WTC11 (cell line): ENCODE measurements around the gene LDLRAD4. TPM values are rescaled to one million over a fixed set of nuclear protein-coding genes. Genes with fewer than 3 reads are reported as not detected.

Experiments
- ATAC-seq: fragments of 200-7000 bp; cut with Tn5 transposase; 2 replicates; pipeline ENCODE4 v1.10.0; 2021; ENCODE audit warnings: mild to moderate bottlenecking, moderate library complexity
- CTCF ChIA-PET: fragments of 300-600 bp; sonication (Branson Sonifier 250); formaldehyde crosslinking; loops from one replicate; lab custom pipeline; 2021; ENCODE audit warnings: antibody characterized with exemption; lab: Charles Lee
- POLR2A ChIA-PET: fragments of 350-600 bp; sonication (Branson Sonifier 250); formaldehyde crosslinking; loops from one replicate; lab custom pipeline; 2021; ENCODE audit warnings: antibody characterized with exemption; lab: Charles Lee
- DNase-seq: peaks from one replicate; pipeline ENCODE4 v3.0.0; 2021; ENCODE audit warnings: low spot score
- H3K27ac Mint-ChIP-seq: 2 replicates; pipeline ENCODE4 v1.8.0; 2021; ENCODE audit warnings: mixed read lengths
- H3K27me3 Mint-ChIP-seq: 2 replicates; pipeline ENCODE4 v1.8.0; 2021; ENCODE audit warnings: low read depth, mild to moderate bottlenecking, moderate library complexity, mixed read lengths
- H3K36me3 Mint-ChIP-seq: 2 replicates; pipeline ENCODE4 v1.8.0; 2021; ENCODE audit warnings: mixed read lengths
- H3K4me1 Mint-ChIP-seq: 2 replicates; pipeline ENCODE4 v1.8.0; 2022; ENCODE audit warnings: mixed read lengths
- H3K4me3 Mint-ChIP-seq: 2 replicates; pipeline ENCODE4 v1.8.0; 2021; ENCODE audit warnings: mild to moderate bottlenecking, moderate library complexity, mixed read lengths
- H3K9me3 Mint-ChIP-seq: 2 replicates; pipeline ENCODE4 v1.8.0; 2021; ENCODE audit warnings: mixed read lengths
- EMX1 ChIP-seq: fragments of 250-450 bp; sonication (Bioruptor Pico); IDR thresholded peaks from 2 replicates; pipeline ENCODE4 v1.8.0; 2021; ENCODE audit warnings: mild to moderate bottlenecking
- ETV6 ChIP-seq: sonication (generic); formaldehyde crosslinking; IDR thresholded peaks from 2 replicates; pipeline ENCODE4 v1.8.1; 2022; ENCODE audit warnings: mild to moderate bottlenecking, missing genetic modification reagents
- FOXK1 ChIP-seq: sonication (generic); formaldehyde crosslinking; IDR thresholded peaks from 2 replicates; pipeline ENCODE4 v1.8.0; 2022; ENCODE audit warnings: mild to moderate bottlenecking, moderate library complexity, missing genetic modification reagents
- GRHL2 ChIP-seq: fragments of 250-450 bp; sonication (Bioruptor Pico); IDR thresholded peaks from 2 replicates; pipeline ENCODE4 v1.8.0; 2022; ENCODE audit warnings: mild to moderate bottlenecking, moderate library complexity; ENCODE audit not compliant: insufficient replicate concordance, severe bottlenecking
- IRF1 ChIP-seq: sonication (generic); formaldehyde crosslinking; IDR thresholded peaks from 2 replicates; pipeline ENCODE4 v1.8.0; 2023; ENCODE audit warnings: missing genetic modification reagents
- MXD4 ChIP-seq: fragments of 250-450 bp; sonication (Bioruptor Pico); IDR thresholded peaks from 2 replicates; pipeline ENCODE4 v1.8.0; 2021; ENCODE audit warnings: mild to moderate bottlenecking, moderate library complexity, borderline replicate concordance
- MYBL2 ChIP-seq: sonication (generic); formaldehyde crosslinking; IDR thresholded peaks from 2 replicates; pipeline ENCODE4 v1.8.1; 2023; ENCODE audit warnings: mild to moderate bottlenecking, moderate library complexity, missing genetic modification reagents
- NFYB ChIP-seq: sonication (generic); formaldehyde crosslinking; conservative IDR thresholded peaks from 2 replicates; pipeline ENCODE4 v1.8.0; 2022; ENCODE audit warnings: low read depth, missing genetic modification reagents
- NR2C2 ChIP-seq: sonication (generic); formaldehyde crosslinking; IDR thresholded peaks from 2 replicates; pipeline ENCODE4 v1.8.0; 2022; ENCODE audit warnings: mild to moderate bottlenecking, missing genetic modification reagents
- RORB ChIP-seq: fragments of 250-450 bp; sonication (Bioruptor Pico); IDR thresholded peaks from 2 replicates; pipeline ENCODE4 v1.9.0; 2021; ENCODE audit warnings: mild to moderate bottlenecking
- SMAD3 ChIP-seq: sonication (generic); formaldehyde crosslinking; IDR thresholded peaks from 2 replicates; pipeline ENCODE4 v1.8.0; 2022; ENCODE audit warnings: missing genetic modification reagents, mild to moderate bottlenecking, borderline replicate concordance
- SP1 ChIP-seq: sonication (generic); formaldehyde crosslinking; conservative IDR thresholded peaks from 2 replicates; pipeline ENCODE4 v1.8.1; 2022; ENCODE audit warnings: missing genetic modification reagents
- TEAD1 ChIP-seq: sonication (generic); formaldehyde crosslinking; IDR thresholded peaks from 2 replicates; pipeline ENCODE4 v1.8.0; 2022; ENCODE audit warnings: mild to moderate bottlenecking, missing genetic modification reagents
- ZBTB43 ChIP-seq: sonication (generic); formaldehyde crosslinking; IDR thresholded peaks from 2 replicates; pipeline ENCODE4 v1.8.1; 2023; ENCODE audit warnings: mild to moderate bottlenecking, missing genetic modification reagents
- ZNF121 ChIP-seq: sonication (generic); formaldehyde crosslinking; IDR thresholded peaks from 2 replicates; pipeline ENCODE4 v1.8.0; 2023; ENCODE audit warnings: missing genetic modification reagents
- total RNA-seq: library from RNA; stranded (reverse); gene quantifications from 3 replicates; pipeline ENCODE4 v1.2.3, GENCODE V29; 2021
- TF ChIP-seq, protein P1 (sequence below): sonication (generic); formaldehyde crosslinking; conservative IDR thresholded peaks from 2 replicates; pipeline ENCODE4 v1.8.1; 2023; ENCODE audit warnings: mild to moderate bottlenecking, low read depth, missing genetic modification reagents, moderate library complexity
- TF ChIP-seq, protein P2 (sequence below): fragments of 250-450 bp; sonication (Bioruptor Pico); IDR thresholded peaks from 2 replicates; pipeline ENCODE4 v1.9.0; 2021; ENCODE audit warnings: mild to moderate bottlenecking
- TF ChIP-seq, protein P3 (sequence below): sonication (generic); formaldehyde crosslinking; IDR thresholded peaks from 2 replicates; pipeline ENCODE4 v1.8.0; 2022; ENCODE audit warnings: mild to moderate bottlenecking, missing genetic modification reagents
- TF ChIP-seq, protein P4 (sequence below): sonication (generic); formaldehyde crosslinking; IDR thresholded peaks from 2 replicates; pipeline ENCODE4 v1.8.1; 2023; ENCODE audit warnings: mild to moderate bottlenecking, missing genetic modification reagents, moderate library complexity
- TF ChIP-seq, protein P5 (sequence below): sonication (generic); formaldehyde crosslinking; IDR thresholded peaks from 2 replicates; pipeline ENCODE4 v1.8.1; 2023; ENCODE audit warnings: mild to moderate bottlenecking, missing genetic modification reagents, borderline replicate concordance

Gene LDLRAD4
- total RNA-seq, 1 experiment from 2014 or later: 6.2 TPM

DNA sequence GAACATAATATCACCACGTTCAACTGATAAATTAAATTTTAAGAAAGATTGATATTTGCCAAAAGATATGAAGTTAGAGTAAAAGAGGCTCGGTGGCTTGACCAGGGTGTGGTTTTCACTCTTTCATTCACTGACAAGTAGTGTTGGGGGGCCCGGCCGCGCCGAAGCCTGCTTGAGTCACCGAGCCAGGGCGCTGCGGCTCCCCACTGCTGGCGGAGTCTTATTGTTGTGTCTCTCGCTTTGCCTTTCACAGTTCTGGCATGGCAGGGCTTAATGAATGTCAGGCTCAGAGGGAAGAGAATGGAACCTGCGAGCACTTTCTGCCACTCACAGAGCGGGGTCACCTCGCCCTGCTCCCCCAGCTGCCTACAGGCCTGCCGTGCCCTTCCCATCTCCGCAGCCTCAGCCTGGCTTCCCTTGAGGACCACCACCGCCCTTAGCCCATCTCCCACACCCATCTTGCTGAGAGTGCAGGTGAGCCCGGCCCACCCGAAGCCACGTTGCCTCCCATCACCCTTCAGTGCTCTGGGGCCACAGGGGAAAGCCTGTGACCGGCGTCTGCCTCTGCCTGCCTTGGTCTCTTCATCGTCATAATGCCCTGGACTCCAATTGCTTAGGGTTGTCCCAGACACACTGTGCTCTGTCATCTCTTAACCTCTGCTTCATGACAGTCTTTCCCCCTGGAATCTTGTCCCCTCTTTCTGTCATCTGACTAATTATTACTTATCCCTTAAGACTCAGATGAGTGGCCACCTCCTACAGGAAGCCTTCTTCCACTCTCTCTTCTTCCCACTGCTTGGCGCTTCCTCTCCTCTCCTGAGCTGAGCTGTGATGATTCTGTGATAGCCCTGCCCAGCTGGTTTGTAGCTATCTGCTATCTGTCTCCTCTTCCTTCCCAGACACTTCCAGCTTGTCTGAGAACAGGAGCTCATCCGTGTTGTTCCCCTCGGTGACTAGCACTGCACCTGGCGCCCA lies 365.3 kb downstream of the LDLRAD4 start:
- no peak for ATAC-seq
- DNase-seq: no peak
- Mint-ChIP-seq H3K4me1 (no peaks in the 10 kb centered on the region), H3K27ac (no peak overlapping the region; the same call in 1 of the 2 replicates), H3K4me3 (no peak overlapping the region), H3K9me3 (no peaks in the 10 kb centered on the region), H3K27me3 (no peaks in the 10 kb centered on the region), H3K36me3 (no peaks in the 10 kb centered on the region)
- CTCF ChIA-PET: no interaction called here
- POLR2A ChIA-PET: interaction anchor here (1.1 kb wide), 1 partner anchor 23 kb away, joined by 3 read pairs; no protein-coding TSS in a partner anchor
- TF ChIP-seq GRHL2 (CRISPR knock-in tag): no peak
- no peak for TF ChIP-seq ETV6 (CRISPR knock-in tag)
- TF ChIP-seq SMAD3: no peak
- no peak for TF ChIP-seq NR2C2 (CRISPR knock-in tag)
- TF ChIP-seq, protein P1, sequence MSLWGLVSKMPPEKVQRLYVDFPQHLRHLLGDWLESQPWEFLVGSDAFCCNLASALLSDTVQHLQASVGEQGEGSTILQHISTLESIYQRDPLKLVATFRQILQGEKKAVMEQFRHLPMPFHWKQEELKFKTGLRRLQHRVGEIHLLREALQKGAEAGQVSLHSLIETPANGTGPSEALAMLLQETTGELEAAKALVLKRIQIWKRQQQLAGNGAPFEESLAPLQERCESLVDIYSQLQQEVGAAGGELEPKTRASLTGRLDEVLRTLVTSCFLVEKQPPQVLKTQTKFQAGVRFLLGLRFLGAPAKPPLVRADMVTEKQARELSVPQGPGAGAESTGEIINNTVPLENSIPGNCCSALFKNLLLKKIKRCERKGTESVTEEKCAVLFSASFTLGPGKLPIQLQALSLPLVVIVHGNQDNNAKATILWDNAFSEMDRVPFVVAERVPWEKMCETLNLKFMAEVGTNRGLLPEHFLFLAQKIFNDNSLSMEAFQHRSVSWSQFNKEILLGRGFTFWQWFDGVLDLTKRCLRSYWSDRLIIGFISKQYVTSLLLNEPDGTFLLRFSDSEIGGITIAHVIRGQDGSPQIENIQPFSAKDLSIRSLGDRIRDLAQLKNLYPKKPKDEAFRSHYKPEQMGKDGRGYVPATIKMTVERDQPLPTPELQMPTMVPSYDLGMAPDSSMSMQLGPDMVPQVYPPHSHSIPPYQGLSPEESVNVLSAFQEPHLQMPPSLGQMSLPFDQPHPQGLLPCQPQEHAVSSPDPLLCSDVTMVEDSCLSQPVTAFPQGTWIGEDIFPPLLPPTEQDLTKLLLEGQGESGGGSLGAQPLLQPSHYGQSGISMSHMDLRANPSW (CRISPR knock-in tag): no peak
- TF ChIP-seq, protein P2, sequence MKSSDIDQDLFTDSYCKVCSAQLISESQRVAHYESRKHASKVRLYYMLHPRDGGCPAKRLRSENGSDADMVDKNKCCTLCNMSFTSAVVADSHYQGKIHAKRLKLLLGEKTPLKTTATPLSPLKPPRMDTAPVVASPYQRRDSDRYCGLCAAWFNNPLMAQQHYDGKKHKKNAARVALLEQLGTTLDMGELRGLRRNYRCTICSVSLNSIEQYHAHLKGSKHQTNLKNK (CRISPR knock-in tag): no peak

DNA sequence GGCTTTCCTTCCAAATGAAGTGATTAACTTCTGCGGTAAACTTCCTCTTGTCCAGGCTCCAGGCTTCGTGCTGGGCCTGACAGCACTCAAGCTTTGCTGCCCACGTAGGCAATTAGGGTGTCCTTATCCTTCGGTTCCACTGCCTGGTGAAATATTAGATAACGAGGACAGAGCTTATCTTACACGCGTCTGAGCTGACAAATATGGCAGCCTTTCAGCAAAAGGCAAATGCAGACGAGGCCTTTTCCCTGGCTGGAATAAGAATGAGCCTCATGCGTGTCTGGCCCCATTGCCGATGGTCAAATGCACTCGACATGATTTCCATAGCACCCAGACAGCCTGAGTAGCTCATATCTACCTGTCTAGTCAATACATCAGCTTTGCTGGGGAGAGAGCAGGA lies 366.3 kb downstream of the LDLRAD4 start:
- ATAC-seq (no peak), DNase-seq (no peak)
- TF ChIP-seq TEAD1 (CRISPR knock-in tag): no peak
- no peak for TF ChIP-seq FOXK1 (CRISPR knock-in tag)
- TF ChIP-seq MXD4: no peak
- TF ChIP-seq MYBL2 (CRISPR knock-in tag): no peak
- TF ChIP-seq RORB (CRISPR knock-in tag): no peak
- no peak for TF ChIP-seq NFYB (CRISPR knock-in tag)
- Mint-ChIP-seq H3K4me3 (no peak overlapping the region), H3K9me3 (no peaks in the 10 kb centered on the region), H3K27me3 (no peaks in the 10 kb centered on the region), H3K36me3 (no peaks in the 10 kb centered on the region), H3K27ac (no peak overlapping the region), H3K4me1 (no peaks in the 10 kb centered on the region)
- ChIA-PET POLR2A (interaction anchor here (1.1 kb wide), 1 partner anchor 22 kb away, joined by 3 read pairs; no protein-coding TSS in a partner anchor), CTCF (no interaction called here)

DNA sequence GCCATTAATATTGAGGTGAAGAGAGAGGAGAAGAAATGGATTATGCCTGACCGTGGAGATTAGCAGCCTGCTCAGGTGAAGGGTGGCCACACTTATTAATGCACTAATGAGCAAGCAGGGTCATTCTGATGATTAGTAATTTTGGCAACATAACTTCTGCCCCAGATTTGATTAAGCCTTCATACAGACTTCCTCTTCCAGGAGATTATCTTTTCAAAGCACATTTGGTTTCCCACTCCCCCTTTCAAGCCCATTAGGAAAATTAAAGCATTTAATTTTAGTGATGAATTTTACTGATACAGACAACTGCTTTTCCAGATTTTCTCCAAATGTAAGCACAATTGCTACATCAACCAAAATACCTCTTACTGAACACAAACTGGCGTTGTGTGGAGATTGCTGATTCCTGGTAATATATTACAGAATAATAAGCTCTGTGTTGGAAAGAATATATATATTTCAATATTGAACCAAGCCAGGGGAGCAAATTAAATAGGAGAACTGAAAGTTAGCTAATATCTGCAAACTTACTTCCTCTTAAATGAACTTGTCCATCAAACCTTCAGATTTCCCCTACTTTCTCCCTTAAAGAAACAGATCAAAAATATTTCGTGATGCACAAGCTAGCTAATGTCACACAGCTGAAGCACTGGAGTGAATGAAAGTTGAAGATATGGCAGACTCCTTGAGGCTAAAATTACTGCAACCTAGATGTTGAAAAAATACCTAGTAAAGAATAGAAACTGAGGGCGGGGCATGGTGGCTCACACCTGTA lies 367.0 kb downstream of the LDLRAD4 start:
- H3K36me3 Mint-ChIP-seq: no peaks in the 10 kb centered on the region
- ChIA-PET POLR2A (no interaction called here), CTCF (no interaction called here)
- H3K4me3 Mint-ChIP-seq: no peak overlapping the region
- DNase-seq (no peak), ATAC-seq (no peak)
- H3K4me1 Mint-ChIP-seq: no peaks in the 10 kb centered on the region
- no peaks in the 10 kb centered on the region for H3K27me3 Mint-ChIP-seq
- H3K9me3 Mint-ChIP-seq: no peaks in the 10 kb centered on the region
- no peak overlapping the region for H3K27ac Mint-ChIP-seq
- TF ChIP-seq, protein P3, sequence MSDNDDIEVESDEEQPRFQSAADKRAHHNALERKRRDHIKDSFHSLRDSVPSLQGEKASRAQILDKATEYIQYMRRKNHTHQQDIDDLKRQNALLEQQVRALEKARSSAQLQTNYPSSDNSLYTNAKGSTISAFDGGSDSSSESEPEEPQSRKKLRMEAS (CRISPR knock-in tag): no peak
- TF ChIP-seq SP1 (CRISPR knock-in tag): no peak
- TF ChIP-seq EMX1: no peak
- TF ChIP-seq ZBTB43: no peak
- TF ChIP-seq, protein P4, sequence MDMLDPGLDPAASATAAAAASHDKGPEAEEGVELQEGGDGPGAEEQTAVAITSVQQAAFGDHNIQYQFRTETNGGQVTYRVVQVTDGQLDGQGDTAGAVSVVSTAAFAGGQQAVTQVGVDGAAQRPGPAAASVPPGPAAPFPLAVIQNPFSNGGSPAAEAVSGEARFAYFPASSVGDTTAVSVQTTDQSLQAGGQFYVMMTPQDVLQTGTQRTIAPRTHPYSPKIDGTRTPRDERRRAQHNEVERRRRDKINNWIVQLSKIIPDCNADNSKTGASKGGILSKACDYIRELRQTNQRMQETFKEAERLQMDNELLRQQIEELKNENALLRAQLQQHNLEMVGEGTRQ (CRISPR knock-in tag): no peak
- no peak for TF ChIP-seq ZNF121 (CRISPR knock-in tag)
- TF ChIP-seq, protein P5, sequence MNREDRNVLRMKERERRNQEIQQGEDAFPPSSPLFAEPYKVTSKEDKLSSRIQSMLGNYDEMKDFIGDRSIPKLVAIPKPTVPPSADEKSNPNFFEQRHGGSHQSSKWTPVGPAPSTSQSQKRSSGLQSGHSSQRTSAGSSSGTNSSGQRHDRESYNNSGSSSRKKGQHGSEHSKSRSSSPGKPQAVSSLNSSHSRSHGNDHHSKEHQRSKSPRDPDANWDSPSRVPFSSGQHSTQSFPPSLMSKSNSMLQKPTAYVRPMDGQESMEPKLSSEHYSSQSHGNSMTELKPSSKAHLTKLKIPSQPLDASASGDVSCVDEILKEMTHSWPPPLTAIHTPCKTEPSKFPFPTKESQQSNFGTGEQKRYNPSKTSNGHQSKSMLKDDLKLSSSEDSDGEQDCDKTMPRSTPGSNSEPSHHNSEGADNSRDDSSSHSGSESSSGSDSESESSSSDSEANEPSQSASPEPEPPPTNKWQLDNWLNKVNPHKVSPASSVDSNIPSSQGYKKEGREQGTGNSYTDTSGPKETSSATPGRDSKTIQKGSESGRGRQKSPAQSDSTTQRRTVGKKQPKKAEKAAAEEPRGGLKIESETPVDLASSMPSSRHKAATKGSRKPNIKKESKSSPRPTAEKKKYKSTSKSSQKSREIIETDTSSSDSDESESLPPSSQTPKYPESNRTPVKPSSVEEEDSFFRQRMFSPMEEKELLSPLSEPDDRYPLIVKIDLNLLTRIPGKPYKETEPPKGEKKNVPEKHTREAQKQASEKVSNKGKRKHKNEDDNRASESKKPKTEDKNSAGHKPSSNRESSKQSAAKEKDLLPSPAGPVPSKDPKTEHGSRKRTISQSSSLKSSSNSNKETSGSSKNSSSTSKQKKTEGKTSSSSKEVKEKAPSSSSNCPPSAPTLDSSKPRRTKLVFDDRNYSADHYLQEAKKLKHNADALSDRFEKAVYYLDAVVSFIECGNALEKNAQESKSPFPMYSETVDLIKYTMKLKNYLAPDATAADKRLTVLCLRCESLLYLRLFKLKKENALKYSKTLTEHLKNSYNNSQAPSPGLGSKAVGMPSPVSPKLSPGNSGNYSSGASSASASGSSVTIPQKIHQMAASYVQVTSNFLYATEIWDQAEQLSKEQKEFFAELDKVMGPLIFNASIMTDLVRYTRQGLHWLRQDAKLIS: no peak
- TF ChIP-seq SMAD3: no peak
- no peak for TF ChIP-seq IRF1 (CRISPR knock-in tag)
